Stimulated activated CD4-positive, alpha-beta T cell treated with anti-CD3 and anti-CD28 coated beads, Interleukin-4, amount 100 ng/mL, for 48 hours (primary cell): ENCODE data around the gene MRRF.

ENCODE experiments used
- DNase-seq, 2 donors: peaks; one replicate each; pipeline ENCODE4 v3.0.0-alpha.2; 2020; ENCODE audit warnings: low read depth in 2 of 2

MRRF gene

GRCh38 chr9:122332083-122332482 is 67.4 kb downstream of the MRRF start:
- no peak for DNase-seq

DNA sequence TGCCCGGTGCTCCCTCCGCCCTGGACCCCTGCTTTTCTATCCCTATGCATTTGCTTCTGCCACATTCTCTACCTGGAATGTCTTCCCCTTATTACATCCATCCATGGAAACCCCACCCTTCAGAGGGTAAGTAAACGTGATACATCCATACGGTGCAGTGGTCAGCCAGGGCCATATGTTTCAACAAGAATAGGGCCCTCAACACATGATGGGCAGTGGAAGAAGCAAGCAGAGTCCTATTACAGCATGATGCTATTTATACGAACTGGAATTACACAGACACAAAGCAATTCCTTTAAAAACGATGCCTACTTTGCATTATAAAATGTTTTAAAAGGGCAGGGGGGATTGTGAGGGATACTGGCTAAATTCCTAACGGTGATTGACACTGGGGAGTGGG is 68.0 kb downstream of the MRRF start:
- DNase-seq = no peak

DNA sequence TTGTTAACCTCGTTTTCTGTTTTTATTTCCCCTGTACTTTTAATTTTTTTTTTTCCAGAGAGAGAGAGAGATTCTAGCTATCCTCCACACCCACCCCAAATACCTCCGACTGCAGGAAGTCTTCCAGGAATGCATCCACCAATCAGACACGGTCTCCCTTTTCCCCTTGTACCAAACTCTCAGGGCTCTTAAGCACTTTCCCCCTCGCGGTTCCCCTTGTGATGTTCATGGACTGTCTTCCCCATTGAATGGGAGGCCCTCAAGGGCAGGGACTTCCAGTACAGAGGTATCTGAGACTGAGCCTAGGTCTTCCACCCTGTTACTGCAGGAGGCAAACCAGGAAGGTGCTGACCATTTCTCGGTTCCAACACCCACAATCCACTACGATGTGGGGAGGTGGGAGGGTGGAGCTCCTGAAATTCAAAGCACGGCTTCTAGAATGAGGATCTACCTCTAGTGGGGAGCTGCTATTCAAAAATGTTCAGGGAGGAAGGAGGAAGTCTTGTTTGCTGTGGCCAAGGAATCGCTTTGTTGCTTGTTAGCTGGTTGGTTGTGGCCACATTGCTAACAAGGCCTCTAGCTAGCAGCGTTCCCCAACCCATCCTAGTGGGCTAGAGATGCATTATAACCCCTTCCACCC is 68.6 kb downstream of the MRRF start:
- DNase-seq = no peak

GRCh38 chr9:122334916-122335315 is 70.2 kb downstream of the MRRF start:
- no peak for DNase-seq

DNA sequence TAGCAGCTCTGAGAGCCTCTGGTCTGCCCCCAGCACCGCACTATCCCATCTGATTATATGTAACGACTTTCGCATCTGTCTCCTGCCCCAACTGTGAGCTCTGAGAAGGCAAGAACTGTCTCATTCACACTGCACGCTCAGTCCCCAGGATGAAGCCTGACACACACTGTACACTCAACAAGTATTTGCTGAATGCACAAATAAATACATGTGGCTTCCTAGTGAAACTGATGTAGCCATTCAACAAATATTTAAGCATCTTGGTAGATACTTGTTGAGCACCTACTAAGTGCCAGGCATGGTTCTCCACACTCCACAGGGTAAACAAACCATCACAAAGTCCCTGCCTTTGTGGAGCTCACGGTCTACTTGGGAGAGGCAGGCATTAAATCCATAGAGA is 71.5 kb downstream of the MRRF start:
- no peak for DNase-seq

- no peak for DNase-seq
Measured at GRCh38 chr9:122336866-122337555, 72.3 kb downstream of the MRRF start.

- DNase-seq = no peak
Measured at GRCh38 chr9:122337556-122337929, 72.9 kb downstream of the MRRF start.

DNA sequence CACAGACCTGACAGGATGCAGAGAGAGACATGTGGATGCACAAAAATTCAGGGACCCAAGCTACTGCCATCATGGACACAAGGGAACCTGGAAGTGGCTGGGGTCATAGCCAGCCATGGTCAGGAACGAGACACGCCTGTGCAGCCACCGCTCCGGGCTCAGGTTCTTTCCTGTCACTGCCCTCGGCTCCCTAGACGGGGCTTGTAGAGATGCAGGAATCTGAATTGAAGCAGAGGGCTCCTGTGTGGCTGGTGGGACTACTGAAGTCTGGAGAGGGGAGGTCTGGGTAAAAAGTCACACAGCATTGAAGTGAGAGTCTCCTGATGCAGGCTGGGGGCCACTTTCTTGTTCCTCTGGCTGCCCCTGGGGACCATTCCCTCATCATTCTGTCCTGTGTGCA is 73.9 kb downstream of the MRRF start:
- DNase-seq = no peak

DNA sequence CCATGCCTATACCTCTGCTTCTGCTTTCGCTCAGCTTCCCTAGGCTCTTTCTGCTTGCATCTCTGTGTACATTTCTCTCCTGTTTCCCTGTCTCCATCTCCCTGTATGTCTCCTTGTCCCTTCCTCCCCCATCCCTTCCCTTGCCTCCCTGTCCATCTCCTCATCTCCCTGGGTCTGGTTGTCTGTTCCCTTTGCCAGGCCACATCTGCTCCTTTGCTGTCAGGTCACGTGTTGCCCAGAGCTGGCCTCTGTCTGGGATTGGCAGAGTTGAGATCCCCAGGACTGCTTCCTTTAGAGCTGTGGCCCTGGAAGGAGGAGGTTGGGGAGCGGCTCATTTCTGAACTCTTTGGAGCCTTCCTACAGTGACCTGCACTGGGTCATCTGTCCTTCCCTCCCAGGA is 74.3 kb downstream of the MRRF start:
- no peak for DNase-seq

DNA sequence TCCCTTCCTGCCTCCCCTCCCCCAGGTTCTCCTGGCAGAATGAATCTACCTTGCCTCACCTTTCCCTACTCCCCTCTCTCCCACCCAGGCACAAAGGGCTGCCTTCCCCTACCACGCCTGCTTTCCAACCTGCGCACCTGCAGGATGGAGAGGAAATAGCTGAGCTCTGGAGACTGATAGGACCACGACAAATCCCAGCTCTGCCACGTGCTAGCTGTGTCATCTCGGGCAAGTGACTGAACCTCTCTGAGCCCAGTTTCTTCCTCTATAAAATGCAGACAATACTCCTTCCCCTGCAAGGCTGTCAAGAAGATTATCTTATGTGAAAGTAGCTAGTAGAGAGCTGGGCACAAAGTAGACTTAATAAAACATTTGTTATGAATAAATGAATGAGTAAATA is 74.9 kb downstream of the MRRF start:
- DNase-seq = no peak

DNA sequence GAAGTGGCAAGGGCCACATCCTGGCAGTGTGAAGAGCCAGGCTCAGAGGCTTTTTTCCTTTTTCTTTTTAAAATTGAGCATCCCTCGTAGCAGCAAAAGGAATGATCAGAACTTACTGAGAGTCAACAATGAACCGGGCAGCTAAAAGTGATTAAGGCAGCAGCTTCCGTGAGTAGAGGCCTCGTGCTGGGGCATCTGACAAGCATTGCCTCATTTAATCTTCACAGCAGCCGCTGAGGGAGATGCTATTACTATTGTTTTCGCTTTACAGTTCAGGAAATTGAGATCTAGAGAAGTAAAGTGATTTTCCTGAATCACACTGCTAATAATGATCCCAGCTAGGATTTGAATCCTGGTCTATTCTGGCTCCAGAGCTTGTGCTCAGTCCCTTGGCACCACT is 75.5 kb downstream of the MRRF start:
- no peak for DNase-seq

- DNase-seq = no peak
Measured at GRCh38 chr9:122342323-122343050, 77.8 kb downstream of the MRRF start.

DNA sequence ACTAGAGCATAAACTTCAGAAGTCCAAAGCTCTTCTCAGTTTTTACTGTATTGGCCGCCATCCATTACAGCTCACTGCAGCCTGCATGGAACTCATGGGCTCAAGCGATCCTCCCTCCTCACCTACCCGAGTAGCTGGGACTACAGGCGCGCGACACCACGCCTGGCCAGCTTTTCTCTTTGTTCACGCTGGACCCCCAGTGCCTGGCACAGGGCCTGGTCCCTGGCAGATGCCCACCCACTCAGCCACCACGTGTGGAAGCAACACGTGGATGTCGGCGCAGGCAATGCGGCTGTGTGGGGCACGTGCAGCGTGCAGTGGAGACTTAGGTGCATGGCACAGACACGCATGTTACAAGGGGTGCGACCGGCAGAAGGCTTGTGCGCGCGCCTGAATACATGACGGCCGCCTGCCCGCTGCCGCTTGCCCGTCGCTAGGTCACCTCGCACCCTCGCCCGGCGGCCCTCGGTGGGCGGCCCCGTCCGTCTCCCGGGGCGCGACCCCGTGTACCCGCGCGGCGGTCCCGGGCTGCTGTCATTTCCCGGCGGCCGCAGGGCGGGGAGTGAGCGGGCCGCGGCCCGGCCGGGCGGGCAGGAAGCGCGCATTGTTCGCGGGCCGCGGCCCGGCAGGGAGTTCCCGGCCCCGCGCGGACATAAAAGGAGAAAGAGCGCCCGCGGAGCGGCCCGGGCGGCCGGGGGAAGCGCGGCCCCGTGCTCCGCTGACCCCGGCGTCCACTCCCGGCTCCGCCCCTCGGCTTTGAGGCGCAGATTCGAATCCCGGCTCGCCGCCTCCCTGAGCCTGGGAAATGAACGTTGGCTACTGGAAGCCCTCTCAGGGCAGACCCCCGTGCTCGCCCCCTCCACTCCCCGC is 82.0 kb downstream of the MRRF start:
- DNase-seq = no peak

DNA sequence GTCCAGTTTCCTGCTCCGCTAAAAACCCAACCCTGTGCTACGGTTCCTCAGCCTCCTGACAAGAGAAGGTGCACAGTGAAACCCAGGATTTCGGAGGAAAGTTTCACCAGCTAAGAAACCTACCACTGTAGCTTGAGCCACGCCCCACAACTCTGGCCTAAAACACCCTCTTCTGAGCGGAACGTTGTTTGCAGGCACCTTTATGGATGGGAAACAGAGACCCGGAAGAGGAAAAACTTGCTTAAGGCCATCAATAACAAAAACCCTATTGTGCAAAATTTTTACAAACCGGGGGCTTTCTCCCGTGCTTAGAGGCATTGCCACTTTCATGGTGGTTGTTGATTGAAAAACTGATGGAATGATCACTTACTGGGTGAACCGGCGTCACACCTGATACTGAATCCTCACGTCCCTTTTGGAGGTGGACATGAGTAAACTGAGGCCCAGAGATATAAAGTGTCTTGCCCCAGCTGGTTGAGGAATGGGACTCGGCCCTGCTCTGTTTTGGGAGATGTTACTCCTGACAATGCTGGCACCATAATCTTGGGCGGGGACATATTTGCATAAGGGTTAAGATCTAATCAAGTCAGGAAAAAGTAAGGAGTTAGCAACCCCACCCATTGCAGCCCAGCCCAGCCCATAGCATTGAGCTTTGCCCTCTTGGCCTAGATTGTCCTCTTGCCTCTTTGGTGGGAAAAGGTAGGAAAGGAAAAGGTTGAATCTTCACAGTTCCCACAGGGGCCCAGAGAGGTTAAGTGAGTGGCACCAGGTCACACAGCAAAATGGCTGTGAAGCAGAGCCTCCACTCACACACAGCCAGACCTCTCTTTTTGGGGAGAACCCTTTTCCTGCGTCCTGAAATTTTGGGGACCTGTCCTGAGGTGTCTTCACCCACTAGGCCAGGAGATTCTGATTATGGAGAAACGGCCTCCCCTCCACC is 82.9 kb downstream of the MRRF start:
- DNase-seq = peak in 1 of 2 donors; percentile 14

DNA sequence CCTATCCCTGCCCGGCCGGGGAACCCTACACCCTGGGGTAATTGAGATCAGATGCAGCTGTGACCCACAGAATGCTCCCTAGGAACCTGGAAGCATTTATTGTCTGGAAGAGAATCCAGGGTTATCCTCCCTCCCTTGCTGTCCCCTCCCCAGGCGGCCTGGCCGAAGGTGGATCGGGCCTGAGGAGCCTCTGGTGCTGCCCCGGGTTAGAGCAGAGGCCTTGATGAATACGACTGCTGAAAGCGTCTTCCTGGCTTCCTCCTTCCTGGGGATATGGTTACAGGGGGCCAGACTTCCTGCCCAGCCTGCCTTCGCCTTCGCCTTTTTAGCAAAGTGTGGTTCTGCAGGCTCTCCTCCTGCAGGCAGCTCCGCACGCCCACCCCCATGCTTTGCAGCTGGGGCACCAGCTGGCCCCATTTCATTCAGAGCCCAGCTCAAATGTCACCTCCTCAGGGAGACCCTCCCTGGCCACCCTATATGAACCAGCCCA is 83.7 kb downstream of the MRRF start:
- DNase-seq = no peak

GRCh38 chr9:122348791-122349190 is 84.1 kb downstream of the MRRF start:
- no peak for DNase-seq

- DNase-seq = no peak
Measured at GRCh38 chr9:122349201-122349600, 84.5 kb downstream of the MRRF start.

DNA sequence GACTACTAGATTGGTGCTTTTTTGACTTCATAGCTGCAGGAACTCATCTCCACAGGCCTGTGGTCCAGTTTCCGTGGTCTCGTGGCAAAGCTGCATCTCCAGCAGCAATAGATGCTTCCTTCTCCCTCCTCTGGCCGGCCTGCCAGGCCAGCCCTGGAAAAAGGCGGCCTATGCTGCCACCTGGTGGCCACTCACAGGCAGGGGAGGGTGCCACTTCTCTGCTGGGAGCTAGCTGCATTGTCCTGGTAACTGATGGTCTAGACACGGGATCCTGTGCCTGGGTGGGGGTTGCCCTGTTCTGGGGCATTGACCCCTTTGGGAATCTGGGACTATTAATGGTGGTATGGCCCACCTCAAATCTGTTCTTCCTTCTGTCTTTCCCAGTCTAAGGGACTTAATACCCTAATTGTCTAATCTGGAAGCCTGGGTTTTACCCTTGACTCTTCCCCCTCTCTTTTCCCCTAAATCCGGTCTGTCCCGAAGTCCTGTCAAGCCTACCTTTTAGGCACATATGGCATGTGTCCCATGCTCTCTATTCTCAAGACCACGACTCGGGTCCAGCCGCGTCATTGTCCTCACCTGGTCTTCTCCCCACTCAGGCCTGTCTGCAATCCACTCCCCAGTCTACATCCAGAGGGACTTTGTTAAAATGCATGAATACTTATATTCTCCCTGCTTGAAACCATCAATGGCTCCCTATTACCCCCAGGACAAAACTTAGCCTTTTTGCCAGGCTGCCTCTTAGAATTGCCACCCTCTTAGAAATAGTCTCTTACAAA is 86.1 kb downstream of the MRRF start:
- DNase-seq = peak; percentile 72 to 78

DNA sequence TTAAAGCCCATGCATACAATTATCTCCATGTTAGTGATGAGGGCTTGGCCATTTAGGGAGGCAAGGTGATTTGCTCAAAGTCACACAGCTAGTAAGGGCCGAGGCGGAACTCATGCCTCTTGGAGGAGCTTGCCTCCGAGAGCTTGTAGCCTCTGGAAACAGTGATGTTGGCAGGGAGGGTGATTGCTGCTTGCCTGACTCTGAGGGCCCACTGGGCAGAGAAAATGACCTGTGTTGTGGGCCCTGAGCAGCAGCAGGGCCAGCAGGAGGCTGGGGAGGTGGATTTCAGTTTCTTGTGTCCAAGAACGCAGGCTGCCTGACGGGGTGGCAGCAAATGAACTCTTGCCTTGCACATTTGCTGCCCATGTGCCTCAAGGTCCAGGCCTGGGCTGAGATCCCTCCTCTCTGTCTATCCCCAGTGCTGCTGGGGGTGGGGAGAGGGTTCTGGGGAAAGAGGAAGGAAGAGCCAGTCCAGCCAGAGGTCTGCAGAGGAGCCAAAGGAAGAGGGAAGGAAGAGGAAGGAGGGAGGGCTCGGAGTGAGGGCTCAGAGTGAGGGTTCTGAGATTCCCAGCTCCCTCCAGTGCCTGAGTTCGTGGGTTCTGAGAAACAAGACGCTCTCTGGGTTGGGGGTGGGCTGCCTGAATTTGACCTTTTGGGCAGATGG is 90.0 kb downstream of the MRRF start:
- no peak for DNase-seq
